ENCODE measurements around the gene PDZRN4. TPM values are rescaled to one million over a fixed set of nuclear protein-coding genes. Genes with fewer than 3 reads are reported as not detected.

PDZRN4 gene
- total RNA-seq, 3 donors from 2014 or later = 0.98 to 53.4 (median 2.8) TPM

- no peak for DNase-seq (ENCODE audit: low spot score in 2 of 2)
- Histone ChIP-seq H3K27me3 (no peaks in the 10 kb centered on the region), H3K27ac (no peak overlapping the region), H3K4me3 (no peak overlapping the region), H3K9me3 (no peaks in the 10 kb centered on the region), H3K4me1 (no peaks in the 10 kb centered on the region), H3K36me3 (no peaks in the 10 kb centered on the region)
- no peak for TF ChIP-seq POLR2A (IDR thresholded peaks at IDR 0.05)
- TF ChIP-seq CTCF (IDR thresholded peaks at IDR 0.05) = no peak
- TF ChIP-seq POLR2AphosphoS5 (IDR thresholded peaks at IDR 0.05) = no peak
- intact Hi-C loops (cut with DNase I; ENCODE audit: low total_unique reads) = no loop called here
These were observed 285.3 kb downstream of the PDZRN4 start for GRCh38 chr12:41473441-41473840.

- no peaks in the 10 kb centered on the region for H3K27me3 ChIP-seq
- no peak overlapping the region for H3K27ac ChIP-seq
- DNase-seq (ENCODE audit: low spot score in 2 of 2) = no peak
- no peaks in the 10 kb centered on the region for H3K4me1 ChIP-seq
- TF ChIP-seq POLR2AphosphoS5 (IDR thresholded peaks at IDR 0.05) = no peak
- no peak for TF ChIP-seq CTCF (IDR thresholded peaks at IDR 0.05)
- no peak for TF ChIP-seq POLR2A (IDR thresholded peaks at IDR 0.05)
- H3K4me3 ChIP-seq = no peak overlapping the region
- no peaks in the 10 kb centered on the region for H3K36me3 ChIP-seq
- no peaks in the 10 kb centered on the region for H3K9me3 ChIP-seq
- intact Hi-C loops (cut with DNase I; ENCODE audit: low total_unique reads) = no loop called here
These were observed 285.9 kb downstream of the PDZRN4 start for GRCh38 chr12:41474001-41474400.

- TF ChIP-seq POLR2A (IDR thresholded peaks at IDR 0.05) (no peak), CTCF (IDR thresholded peaks at IDR 0.05) (no peak), POLR2AphosphoS5 (IDR thresholded peaks at IDR 0.05) (no peak)
- Histone ChIP-seq H3K36me3 (no peaks in the 10 kb centered on the region), H3K27ac (no peak overlapping the region), H3K4me1 (no peaks in the 10 kb centered on the region), H3K9me3 (no peaks in the 10 kb centered on the region), H3K27me3 (no peaks in the 10 kb centered on the region), H3K4me3 (no peak overlapping the region)
- intact Hi-C loops (cut with DNase I; ENCODE audit: low total_unique reads) = no loop called here
- DNase-seq (ENCODE audit: low spot score in 2 of 2) = no peak
These were observed 288.6 kb downstream of the PDZRN4 start for GRCh38 chr12:41476499-41477439.

GRCh38 chr12:41479426-41479825 is 291.3 kb downstream of the PDZRN4 start:
- intact Hi-C loops (cut with DNase I; ENCODE audit: low total_unique reads) = no loop called here
- no peaks in the 10 kb centered on the region for H3K4me1 ChIP-seq
- H3K27me3 ChIP-seq = no peaks in the 10 kb centered on the region
- no peak overlapping the region for H3K4me3 ChIP-seq
- H3K27ac ChIP-seq = no peak overlapping the region
- TF ChIP-seq CTCF (IDR thresholded peaks at IDR 0.05) (no peak), POLR2A (IDR thresholded peaks at IDR 0.05) (no peak), POLR2AphosphoS5 (IDR thresholded peaks at IDR 0.05) (no peak)
- no peak for DNase-seq (ENCODE audit: low spot score in 2 of 2)
- H3K36me3 ChIP-seq = no peaks in the 10 kb centered on the region
- no peaks in the 10 kb centered on the region for H3K9me3 ChIP-seq

GRCh38 chr12:41485203-41485602 is 297.1 kb downstream of the PDZRN4 start:
- no peak for DNase-seq (ENCODE audit: low spot score in 2 of 2)
- H3K36me3 ChIP-seq = no peaks in the 10 kb centered on the region
- no peak overlapping the region for H3K4me3 ChIP-seq
- H3K4me1 ChIP-seq = no peaks in the 10 kb centered on the region
- no peaks in the 10 kb centered on the region for H3K27me3 ChIP-seq
- H3K9me3 ChIP-seq = no peaks in the 10 kb centered on the region
- no peak for TF ChIP-seq POLR2AphosphoS5 (IDR thresholded peaks at IDR 0.05)
- no peak for TF ChIP-seq CTCF (IDR thresholded peaks at IDR 0.05)
- TF ChIP-seq POLR2A (IDR thresholded peaks at IDR 0.05) = no peak
- intact Hi-C loops (cut with DNase I; ENCODE audit: low total_unique reads) = loop anchor here (10.0 kb wide), 1 partner anchor 1650 kb away; no protein-coding TSS in a partner anchor
- H3K27ac ChIP-seq = no peak overlapping the region
